CD1c-positive myeloid dendritic cell (primary cell): ENCODE results near the gene AATF.

Experiments
- DNase-seq: peaks from one replicate; pipeline ENCODE4 v3.0.0-alpha.2; 2016; ENCODE audit errors: extremely low spot score

AATF gene

DNA sequence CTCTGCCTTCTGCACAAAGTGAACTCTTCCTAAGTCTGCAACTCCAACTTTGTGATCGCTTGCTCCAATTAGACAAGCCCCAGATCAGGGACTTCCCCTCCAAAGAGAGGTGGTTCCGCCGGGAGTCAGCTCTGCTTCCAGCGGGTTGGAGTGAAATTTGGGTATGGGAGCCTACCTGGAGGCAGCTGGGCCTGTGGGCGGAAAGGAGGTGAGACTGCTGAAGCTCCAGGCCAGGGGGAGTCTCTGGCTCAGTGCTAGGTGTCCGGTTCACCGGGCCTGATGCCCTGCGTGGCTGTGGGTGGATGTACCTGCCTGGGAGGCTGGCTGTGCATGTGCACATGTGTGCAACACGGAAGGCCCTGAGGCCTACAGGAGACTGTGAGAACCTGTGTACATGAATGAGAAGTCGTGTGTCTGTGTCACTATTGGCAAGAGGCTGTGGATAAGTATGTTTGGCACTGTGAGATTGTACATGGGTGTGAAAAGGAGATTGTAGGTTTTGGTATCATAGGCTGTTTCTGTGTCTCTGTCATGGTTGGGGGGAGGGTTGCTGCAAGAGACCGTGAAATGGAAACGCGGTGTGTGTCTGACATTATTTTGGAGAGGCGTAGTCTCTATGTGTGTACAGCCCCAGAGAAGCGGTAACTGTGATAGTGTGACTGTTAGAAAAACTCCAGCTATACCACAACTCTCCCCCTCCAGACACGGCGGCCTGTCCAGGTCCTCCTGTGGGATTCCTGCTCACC lies 7.3 kb upstream of the AATF start:
- no peak for DNase-seq

DNA sequence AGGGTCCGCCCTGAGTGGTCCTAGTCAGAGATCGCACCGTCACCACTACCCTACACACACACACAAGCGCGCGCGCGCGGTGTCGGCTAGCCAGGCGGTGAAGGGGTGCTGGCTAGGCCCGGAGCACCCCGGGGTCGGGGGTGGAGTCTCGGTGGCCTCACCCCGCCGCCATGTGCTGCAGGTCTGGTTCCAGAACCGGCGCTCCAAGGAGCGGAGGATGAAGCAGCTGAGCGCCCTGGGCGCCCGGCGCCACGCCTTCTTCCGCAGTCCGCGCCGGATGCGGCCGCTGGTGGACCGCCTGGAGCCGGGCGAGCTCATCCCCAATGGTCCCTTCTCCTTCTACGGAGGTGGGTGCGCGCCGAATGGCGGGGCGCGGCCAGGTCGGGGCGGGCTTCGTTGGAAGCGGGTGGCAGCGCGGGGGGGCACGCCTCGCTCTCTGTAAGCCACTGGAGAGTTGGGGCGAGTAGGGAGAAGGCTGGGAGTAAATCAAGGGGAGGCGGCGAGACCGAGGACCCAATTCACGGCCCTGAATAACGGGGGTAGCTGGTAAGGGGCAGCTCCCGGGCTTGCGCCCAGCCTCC lies 6.6 kb upstream of the AATF start:
- DNase-seq = no peak

DNA sequence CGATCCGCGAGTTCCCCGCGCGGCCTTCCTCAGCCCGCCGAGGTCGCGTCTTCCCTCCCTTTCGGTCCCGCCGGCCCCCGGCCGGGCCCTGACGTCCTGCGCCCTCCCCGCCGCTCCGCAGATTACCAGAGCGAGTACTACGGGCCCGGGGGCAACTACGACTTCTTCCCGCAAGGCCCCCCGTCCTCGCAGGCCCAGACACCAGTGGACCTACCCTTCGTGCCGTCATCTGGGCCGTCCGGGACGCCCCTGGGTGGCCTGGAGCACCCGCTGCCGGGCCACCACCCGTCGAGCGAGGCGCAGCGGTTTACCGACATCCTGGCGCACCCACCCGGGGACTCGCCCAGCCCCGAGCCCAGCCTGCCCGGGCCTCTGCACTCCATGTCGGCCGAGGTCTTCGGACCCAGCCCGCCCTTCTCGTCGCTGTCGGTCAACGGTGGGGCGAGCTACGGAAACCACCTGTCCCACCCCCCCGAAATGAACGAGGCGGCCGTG lies 6.1 kb upstream of the AATF start:
- DNase-seq = no peak

DNA sequence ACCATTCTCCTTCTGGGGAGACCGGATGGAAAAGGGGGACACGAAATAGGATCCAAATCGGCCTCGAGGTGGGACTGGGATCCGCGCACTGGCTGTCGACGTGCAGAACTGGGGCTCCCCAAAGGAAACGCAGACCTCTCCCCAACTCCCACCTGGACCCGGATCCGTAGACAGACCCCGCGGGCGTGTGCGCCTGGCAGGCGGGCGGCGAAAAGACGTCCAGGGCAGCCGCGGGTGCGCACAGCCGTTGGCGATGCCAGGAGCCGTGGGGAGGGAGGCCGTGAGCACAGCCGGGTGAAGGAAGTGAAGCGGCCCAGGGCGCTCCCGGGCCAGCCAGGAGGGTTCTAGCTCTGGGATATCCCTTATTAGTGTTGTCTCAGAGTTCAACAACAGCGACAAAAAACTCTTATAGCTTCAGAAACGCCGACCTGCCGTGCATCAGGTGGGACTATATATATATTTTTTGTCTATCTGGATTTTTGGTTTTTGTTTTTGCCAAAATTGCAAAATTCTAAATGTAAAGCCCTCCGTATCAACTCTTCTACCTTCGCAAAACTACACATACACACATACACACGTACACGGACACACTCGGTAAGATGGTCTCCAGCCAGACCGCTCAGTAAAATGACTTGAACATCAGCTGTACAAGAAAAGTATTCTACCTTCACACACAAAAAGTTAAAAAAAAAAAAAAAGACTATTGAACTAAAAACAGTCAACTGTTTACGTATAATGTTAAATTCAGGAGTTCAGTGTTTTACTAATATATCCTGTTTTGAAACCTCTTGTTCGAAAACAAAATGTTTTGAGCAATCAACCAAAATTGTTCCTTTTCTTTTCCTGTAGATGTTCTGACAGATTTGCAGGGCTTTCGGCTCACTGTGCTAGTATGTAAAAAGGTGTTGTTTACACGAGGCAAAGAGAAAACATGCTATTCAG lies 5.2 kb upstream of the AATF start:
- no peak for DNase-seq

DNA sequence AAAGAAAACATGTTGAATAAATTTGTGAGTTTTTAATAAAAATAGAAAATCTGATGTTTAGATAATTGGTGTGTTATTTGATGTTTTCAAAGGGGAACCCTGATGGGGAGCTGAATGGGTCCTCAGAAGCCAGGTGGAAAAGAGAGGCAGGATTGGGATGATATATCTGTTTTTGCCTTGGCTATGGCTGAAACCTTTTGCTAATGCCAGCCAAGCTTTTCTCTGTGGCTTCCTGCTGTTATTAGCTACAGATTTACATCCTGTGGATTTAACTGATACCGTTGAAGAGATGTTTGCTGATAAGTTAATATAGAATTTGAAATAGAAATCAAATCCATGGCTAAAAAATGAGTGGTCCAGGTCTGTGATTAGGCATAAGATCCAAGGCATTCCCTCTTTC lies 4.2 kb upstream of the AATF start:
- no peak for DNase-seq

DNA sequence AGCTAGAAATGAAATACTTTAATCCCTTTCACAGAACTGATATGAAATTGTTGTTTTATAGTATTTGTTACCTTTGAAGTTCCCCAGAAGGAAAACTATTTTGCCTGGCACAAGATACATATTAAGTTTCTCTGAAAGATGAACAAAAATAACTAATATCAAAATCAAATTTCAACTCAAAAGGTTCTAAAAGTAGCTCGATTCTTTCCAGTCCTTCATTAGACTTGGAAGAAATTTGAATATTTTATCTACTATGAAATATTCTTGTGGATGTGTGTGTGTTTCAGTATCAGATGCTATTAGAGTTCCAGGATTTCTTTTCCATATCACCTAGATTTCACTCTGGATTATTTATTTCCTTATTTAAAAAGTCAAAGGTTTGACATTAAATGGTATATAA lies 3.6 kb upstream of the AATF start:
- no peak for DNase-seq

DNA sequence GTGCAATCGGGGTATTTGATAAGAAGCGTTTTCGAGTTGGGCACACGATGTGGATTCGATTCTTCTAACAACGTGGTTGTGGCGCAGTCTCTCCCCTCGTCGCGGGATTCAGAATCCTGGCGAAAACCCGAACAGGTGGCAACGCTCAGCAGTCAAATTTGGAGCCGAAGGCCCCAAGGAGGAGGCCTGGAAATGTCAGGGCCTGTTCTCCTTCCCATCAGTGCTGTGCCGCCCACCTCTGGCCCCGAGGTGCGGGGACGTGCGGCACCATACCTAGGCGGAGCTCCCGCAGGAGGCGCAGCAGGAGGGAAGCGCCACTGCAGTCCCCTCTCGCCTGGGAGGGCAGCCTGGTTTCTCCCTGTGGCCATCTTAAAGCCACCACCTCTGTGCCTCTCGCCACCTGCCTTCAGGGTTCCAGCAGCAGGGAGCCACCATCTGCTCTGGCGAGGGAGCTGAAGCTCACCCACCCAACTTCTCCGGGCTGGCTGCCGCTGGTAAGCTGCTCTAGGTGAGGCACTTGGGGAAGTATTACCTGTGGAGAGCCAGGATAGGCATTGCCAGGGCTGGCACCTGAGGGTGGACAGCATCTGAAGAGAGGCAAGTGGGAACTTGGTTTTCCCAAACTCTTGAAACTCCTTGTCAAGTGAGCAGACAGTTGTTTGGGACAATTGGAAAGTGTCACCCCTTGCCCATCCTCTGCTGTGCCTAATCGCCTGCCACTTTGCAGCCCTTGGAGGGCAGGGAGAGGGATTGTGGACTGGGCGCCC lies 2.6 kb upstream of the AATF start:
- DNase-seq = no peak

DNA sequence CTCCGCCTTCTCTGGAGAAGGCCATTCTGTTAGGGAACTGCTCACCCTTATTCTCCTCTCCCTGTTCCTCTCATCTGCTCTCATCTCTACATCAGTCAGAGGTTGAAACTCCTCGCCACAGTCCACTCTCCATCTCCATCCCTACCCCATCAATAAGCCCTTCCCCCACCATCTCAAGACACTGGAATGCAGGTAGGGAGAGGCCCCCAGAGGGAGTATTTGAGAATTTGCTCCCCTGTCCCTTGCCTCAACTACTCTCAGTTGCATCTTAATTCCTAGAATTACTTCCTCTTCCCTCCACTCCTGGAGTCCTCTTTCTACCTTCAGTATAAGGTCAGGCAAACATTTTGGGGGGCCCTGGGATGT lies 2.0 kb upstream of the AATF start:
- no peak for DNase-seq

DNA sequence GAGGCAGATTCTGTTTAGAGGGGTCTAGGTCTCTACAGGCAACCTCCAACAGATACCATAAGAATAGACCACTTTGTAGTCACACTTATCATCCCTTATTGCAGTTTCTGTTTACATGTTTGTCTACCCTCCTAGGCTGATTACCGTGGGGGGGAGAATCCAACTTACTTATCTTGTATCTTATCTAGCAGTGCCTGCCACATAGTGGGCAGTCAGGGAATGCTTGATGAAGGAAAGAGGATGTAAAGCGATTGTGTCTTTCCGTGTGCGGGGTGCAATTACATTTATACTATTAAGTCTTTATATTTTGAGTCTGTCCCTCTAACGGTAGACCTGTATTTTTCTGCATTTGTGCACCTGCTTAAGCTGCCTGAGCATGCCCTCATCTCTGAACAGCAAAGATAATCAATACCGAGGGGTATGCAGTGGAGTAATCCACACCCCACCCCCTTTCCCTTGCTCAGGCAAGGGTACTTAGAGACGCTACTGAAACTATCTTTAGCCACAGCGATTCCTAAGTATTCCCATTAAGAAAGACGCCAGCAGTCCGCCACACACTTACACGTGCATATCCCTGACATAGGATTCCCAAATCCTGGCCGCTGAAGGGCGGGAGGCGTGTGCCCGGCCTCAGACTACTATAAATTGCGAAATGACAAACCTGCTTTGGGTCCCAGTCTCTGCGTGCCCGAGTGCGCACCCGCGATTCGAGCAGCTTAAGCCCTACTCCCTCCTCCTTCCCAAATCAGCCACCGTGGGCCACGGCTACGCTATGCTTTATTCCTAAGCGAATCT lies 635 bp upstream of the AATF start:
- no peak for DNase-seq

DNA sequence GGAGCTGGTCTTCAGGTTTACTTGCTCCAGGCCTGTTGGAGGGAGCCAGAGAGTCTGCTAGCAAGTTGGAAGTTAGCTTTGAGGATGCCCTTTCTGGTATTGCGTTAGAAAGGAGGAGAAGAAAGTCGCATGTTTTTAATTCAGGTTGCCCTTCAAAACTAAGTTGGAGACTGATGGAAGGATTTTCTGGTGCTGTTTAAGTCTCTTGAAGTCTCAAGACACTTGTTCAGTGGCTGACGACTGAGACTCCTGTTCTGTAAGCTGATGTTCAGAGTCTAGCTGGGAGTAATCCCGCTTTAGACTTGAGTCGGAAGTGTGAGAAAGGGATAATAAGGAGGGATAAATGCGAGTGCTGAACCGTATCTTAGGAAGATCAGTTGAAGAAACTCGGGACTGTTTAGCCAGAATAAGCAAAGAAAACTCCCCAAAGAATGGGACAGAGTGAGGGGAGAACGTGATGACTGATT lies 740 bp downstream of the AATF start:
- no peak for DNase-seq

DNA sequence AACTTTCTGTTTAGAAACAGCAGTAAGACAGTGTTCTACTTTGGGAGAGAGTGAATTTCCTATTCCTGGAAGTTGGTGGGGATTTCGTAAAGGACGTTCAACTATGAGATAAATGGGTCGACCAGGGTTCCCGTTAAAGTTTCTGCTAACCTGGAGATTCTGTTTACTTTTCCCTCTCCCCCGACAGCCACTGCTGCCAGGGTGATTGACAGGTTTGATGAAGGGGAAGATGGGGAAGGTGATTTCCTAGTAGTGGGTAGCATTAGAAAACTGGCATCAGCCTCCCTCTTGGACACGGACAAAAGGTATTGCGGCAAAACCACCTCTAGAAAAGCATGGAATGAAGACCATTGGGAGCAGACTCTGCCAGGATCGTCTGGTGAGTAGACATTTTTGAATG lies 1.3 kb downstream of the AATF start:
- DNase-seq = no peak

DNA sequence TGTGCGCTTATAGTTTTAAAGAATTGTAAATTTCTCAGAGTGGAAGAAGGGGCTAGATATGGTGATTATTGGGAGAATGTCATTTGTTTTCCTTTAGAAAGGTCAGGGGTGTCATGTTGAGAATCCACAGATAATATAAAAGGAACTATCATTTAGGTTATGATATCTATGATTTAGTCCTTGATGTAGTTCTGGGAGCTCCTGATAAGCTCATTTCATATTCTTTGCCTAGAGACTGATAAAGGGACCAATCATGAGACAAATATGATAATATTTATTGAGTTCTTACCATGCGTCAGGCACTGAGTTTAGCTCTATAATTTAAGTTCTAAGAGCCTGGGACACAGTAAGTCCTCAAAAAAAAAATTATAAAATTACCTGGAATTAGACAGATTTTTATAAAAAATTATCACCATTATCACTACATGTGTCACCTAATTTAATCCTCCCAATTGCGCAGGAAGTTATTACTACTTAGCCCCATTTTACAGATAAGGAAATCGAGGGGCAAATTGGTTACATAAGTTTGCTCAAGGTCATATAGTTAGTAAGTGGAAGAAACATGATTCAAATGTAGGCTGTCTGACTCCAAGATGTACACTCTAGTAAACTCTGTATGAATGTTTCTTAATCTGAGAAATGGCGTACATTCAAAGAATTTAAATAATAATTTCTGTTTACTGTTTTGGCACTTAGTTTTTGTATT lies 2.5 kb downstream of the AATF start:
- DNase-seq = no peak

DNA sequence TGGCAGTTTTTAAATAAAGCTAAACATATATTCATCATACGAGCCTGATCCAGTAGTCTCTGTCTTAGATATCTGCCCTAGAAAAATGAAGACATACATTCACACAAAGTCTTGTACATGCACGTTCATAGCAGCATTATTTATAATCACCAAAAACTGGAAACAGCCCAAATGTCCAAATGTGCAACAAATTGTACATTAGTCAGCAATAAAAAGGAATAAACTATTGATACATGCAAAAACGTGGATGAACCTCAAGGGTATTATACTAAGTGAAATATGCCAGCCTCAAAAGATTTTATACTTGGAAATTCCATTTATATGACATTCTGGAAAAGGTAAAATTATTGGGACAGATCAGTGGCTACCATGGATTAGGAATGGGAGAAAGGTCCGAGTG lies 22.8 kb downstream of the AATF start:
- no peak for DNase-seq

DNA sequence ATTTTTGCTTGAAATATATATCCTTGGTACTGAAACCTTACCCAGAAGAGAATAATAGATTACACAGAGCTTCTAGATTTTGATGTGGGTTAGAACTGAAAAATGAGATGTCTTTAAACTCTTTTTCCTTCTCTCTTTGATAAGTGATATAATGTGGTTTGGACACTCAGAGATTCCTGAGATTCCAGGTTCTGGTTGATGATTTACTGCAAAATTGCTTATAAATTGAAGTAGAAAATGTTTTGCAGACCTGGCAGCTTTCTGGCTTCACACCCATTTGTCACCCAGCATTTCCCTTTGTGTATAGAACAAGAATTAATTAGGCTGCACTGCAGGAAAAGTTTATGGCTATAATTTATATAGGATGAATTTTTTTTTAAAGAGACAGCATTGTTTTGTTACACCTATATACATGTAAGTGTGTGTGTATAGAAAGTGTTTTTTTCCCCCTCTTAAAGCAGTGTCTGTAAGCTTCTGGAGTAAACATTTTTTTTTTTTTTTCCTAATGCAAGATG lies 23.5 kb downstream of the AATF start:
- DNase-seq = no peak

DNA sequence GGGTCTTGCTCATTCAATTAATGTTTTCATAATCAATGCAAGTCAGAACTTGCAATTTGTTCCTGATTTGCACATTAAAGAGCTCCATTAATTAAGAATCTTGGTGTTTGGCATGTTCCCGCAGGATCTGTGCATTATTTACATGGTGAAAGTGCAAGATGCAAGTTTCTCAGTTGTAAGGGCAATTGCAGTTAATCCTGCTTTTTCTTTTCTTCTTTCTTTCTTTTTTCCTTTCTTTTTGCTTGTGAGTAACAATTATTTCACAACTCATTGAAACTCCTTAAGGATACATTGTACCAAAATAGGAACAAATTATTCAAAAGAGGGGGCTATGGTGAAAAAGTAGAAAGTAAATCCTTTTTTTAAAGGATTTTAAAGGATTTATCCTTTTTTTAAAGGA lies 24.2 kb downstream of the AATF start:
- DNase-seq = no peak

DNA sequence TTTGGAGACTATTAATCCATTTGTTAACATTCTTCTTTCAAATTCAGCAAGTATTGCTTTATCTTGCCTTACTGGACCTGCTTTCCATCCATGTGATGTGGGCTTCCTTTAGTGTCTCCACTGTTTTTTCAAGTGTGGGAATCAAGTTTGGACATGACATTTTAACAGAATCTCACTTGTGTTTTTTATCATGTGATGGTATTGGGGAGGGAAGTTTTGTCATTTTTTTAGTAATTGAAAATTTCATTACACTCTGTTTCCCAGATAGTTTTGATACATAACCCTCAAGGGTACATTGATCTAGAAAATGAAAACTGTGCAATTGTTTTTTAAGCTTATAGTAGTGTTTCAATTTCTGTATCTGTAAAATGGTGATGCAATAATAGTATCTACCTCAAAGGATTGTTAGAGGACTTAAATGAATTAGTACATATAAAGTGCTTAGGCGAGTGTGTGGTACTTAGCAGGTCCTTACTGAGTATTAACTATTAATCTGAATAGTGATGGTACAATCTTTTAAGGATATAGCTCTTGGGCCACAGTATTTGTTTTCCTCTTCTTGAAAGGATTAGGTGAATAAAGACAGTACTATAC lies 27.3 kb downstream of the AATF start:
- no peak for DNase-seq

DNA sequence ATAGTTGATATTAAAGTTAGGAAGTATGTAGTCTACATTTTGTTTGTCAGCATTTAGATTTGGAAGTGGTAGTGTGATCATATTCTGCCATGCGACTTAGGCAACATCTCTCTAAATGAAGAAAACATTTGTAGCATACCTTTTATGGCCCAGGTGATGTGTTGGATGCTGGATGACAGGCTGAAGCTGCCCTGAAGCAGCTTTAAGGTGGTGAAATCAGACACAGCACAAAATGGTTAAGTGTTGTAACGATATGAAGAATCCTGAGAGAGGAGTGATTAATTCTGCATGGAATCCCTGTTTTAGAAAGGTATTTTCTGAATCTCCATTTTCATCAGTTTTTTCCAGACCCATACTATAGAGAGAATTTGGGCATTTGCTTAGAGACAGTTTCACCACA lies 28.3 kb downstream of the AATF start:
- DNase-seq = no peak

DNA sequence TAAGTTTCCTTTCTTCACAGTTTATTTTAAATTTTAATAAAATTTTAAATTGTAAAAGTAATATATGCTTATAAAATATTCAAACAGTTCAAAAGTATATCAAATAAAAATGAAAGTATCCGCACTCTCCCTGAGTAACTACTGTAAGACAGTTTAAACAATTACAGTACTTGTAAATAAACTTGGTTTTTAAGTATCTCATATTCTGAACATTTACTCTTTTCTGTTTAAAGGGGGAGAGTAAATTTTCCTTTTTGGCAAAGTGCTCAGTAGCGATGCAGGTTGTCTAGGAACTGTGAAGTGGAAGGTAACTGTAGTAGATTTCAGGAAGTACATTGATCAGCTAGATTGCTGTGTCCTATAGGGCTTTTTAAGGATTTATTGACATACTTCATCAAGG lies 28.8 kb downstream of the AATF start:
- no peak for DNase-seq

DNA sequence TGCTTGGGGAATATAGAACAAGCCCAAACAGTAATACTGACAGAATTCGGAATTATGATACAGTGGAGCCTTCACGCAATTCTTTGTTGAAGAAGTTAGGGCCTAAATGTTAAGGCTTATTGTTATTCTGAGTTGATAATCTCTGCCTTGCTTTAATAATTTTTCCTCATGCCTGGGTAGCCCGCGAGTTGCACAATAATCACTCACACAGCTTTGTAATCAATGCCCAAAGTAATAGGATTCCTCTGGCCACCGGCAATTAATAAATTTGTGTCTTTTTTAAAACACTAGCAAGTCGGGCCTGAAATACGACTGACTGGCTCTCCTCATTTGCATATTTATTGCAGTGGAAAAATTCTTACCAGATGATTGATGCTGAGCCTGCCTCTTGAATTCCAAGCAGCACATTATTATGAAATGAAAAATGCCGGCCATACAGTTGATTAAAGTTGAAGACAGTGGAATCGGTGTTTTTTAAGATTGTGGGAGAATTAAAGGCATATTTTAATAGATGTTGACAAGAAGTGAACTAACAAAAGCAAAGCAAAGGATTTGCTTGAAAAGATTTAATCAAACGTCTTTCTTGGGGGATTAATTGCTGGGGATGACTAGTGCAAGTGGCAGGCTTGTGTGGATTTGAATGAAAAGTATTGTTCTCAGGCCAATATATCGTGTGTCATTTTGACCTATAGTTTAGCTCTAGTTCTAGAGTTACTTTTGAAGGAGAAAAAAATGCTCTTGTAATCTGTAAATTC lies 30.2 kb downstream of the AATF start:
- no peak for DNase-seq
